HEK293 (cell line): ENCODE data around the gene NTN3.

Experiments
- GLIS2 ChIP-seq: fragments of 450-650 bp; formaldehyde crosslinking; IDR thresholded peaks from 2 replicates; pipeline ENCODE4 v1.5.1; 2016; ENCODE audit warnings: missing biosample characterization, missing genetic modification characterization
- SCRT2 ChIP-seq: fragments of 450-650 bp; formaldehyde crosslinking; IDR thresholded peaks from 2 replicates; pipeline ENCODE4 v1.5.1; 2016; ENCODE audit warnings: missing biosample characterization, missing genetic modification characterization
- SP2 ChIP-seq: fragments of 450-650 bp; formaldehyde crosslinking; IDR thresholded peaks from 2 replicates; pipeline ENCODE4 v1.5.1; 2016; ENCODE audit warnings: missing biosample characterization, missing genetic modification characterization
- WT1 ChIP-seq: fragments of 450-650 bp; formaldehyde crosslinking; IDR thresholded peaks from 2 replicates; pipeline ENCODE4 v1.5.1; 2016; ENCODE audit warnings: missing biosample characterization, missing genetic modification characterization
- ZBTB21 ChIP-seq: fragments of 450-650 bp; formaldehyde crosslinking; IDR thresholded peaks from 2 replicates; pipeline ENCODE4 v1.5.1; 2017; ENCODE audit warnings: missing biosample characterization, missing genetic modification characterization
- ZBTB8A ChIP-seq: fragments of 450-650 bp; formaldehyde crosslinking; IDR thresholded peaks from 2 replicates; pipeline ENCODE4 v1.5.1; 2016; ENCODE audit warnings: missing biosample characterization, missing genetic modification characterization
- ZFP41 ChIP-seq: fragments of 450-650 bp; formaldehyde crosslinking; IDR thresholded peaks from 2 replicates; pipeline ENCODE4 v1.5.1; 2016; ENCODE audit warnings: missing biosample characterization, missing genetic modification characterization, borderline replicate concordance
- ZNF138 ChIP-seq: fragments of 450-650 bp; formaldehyde crosslinking; IDR thresholded peaks from 2 replicates; pipeline ENCODE4 v1.5.1; 2016; ENCODE audit warnings: missing biosample characterization, missing genetic modification characterization, borderline replicate concordance
- ZNF211 ChIP-seq: fragments of 450-650 bp; formaldehyde crosslinking; IDR thresholded peaks from 2 replicates; pipeline ENCODE4 v1.5.1; 2016; ENCODE audit warnings: low read depth, missing biosample characterization, missing genetic modification characterization
- ZNF335 ChIP-seq: fragments of 450-650 bp; formaldehyde crosslinking; conservative IDR thresholded peaks from 2 replicates; pipeline ENCODE4 v1.5.1; 2016; ENCODE audit warnings: missing biosample characterization, missing genetic modification characterization
- ZNF514 ChIP-seq: fragments of 450-650 bp; formaldehyde crosslinking; IDR thresholded peaks from 2 replicates; pipeline ENCODE4 v1.5.1; 2016; ENCODE audit warnings: missing biosample characterization, missing genetic modification characterization
- ZNF664 ChIP-seq: fragments of 450-650 bp; formaldehyde crosslinking; IDR thresholded peaks from 2 replicates; pipeline ENCODE4 v1.5.1; 2016; ENCODE audit warnings: missing biosample characterization, missing genetic modification characterization
- ZNF701 ChIP-seq: fragments of 450-650 bp; formaldehyde crosslinking; IDR thresholded peaks from 2 replicates; pipeline ENCODE4 v1.5.1; 2016; ENCODE audit warnings: missing biosample characterization, missing genetic modification characterization
- TF ChIP-seq, protein P1 (sequence below): fragments of 450-650 bp; formaldehyde crosslinking; IDR thresholded peaks from 2 replicates; pipeline ENCODE4 v1.5.1; 2017; ENCODE audit warnings: missing biosample characterization, missing genetic modification characterization
- TF ChIP-seq, protein P2 (sequence below): fragments of 450-650 bp; formaldehyde crosslinking; optimal IDR thresholded peaks from 2 replicates; pipeline ENCODE3; 2016; ENCODE audit warnings: missing biosample characterization, mild to moderate bottlenecking, missing genetic modification characterization
- TF ChIP-seq, protein P3 (sequence below): fragments of 450-650 bp; formaldehyde crosslinking; IDR thresholded peaks from 2 replicates; pipeline ENCODE4 v1.5.1; 2016; ENCODE audit warnings: missing biosample characterization, missing genetic modification characterization
- TF ChIP-seq, protein P4 (sequence below): fragments of 450-650 bp; formaldehyde crosslinking; IDR thresholded peaks from 2 replicates; pipeline ENCODE4 v1.5.1; 2016; ENCODE audit warnings: missing biosample characterization, missing genetic modification characterization
- TF ChIP-seq, protein P5 (sequence below): fragments of 450-650 bp; formaldehyde crosslinking; IDR thresholded peaks from 2 replicates; pipeline ENCODE4 v1.5.1; 2016; ENCODE audit warnings: missing biosample characterization, missing genetic modification characterization, borderline replicate concordance

Gene NTN3

DNA sequence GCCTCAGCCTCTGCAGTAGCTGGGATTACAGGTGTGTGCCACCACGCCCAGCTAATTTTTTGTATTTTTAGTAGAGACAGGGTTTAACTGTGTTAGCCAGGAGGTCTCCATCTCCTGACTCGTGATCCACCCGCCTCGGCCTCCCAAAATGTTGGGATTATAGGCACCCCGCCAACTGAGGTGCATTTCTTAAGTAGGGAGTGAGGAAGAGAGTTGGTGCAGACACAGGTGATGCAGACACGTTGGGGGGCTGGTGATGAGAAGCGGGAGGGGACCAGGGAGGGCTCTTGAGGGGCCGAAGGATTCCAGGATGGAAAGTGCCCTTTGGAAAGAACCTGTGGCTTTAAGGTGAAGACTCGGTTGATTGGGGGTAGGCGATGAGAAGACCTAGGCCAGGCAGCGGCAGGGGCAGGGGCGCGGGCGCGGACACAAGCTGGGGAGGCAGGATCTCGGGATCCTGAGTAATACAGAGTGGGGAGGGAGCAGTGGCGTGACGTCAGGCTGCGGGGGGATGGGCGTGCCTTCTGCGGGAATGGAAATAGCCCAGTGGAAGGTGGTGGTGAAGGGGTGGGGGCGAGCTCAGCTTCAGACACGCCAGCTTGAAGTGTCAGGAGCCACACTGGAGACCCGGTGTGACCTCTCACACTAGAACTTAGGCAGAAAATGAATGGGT lies 40.2 kb downstream of the NTN3 start (continued):
- TF ChIP-seq, protein P1, sequence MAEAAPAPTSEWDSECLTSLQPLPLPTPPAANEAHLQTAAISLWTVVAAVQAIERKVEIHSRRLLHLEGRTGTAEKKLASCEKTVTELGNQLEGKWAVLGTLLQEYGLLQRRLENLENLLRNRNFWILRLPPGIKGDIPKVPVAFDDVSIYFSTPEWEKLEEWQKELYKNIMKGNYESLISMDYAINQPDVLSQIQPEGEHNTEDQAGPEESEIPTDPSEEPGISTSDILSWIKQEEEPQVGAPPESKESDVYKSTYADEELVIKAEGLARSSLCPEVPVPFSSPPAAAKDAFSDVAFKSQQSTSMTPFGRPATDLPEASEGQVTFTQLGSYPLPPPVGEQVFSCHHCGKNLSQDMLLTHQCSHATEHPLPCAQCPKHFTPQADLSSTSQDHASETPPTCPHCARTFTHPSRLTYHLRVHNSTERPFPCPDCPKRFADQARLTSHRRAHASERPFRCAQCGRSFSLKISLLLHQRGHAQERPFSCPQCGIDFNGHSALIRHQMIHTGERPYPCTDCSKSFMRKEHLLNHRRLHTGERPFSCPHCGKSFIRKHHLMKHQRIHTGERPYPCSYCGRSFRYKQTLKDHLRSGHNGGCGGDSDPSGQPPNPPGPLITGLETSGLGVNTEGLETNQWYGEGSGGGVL (tag by site-specific recombination), result peak; percentile 49; the same call in 1 of the 2 replicates
- no peak for TF ChIP-seq ZFP41 (tag by site-specific recombination)
- peak; percentile 40; the same call in 1 of the 2 replicates for TF ChIP-seq GLIS2 (tag by site-specific recombination)
- no peak for TF ChIP-seq ZNF138
- no peak for TF ChIP-seq ZNF664 (tag by site-specific recombination)
- peak; percentile 51 for TF ChIP-seq SP2
- TF ChIP-seq, protein P2, sequence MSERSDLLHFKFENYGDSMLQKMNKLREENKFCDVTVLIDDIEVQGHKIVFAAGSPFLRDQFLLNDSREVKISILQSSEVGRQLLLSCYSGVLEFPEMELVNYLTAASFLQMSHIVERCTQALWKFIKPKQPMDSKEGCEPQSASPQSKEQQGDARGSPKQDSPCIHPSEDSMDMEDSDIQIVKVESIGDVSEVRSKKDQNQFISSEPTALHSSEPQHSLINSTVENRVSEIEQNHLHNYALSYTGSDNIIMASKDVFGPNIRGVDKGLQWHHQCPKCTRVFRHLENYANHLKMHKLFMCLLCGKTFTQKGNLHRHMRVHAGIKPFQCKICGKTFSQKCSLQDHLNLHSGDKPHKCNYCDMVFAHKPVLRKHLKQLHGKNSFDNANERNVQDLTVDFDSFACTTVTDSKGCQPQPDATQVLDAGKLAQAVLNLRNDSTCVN (tag by site-specific recombination), result peak; percentile 25
- TF ChIP-seq, protein P3, sequence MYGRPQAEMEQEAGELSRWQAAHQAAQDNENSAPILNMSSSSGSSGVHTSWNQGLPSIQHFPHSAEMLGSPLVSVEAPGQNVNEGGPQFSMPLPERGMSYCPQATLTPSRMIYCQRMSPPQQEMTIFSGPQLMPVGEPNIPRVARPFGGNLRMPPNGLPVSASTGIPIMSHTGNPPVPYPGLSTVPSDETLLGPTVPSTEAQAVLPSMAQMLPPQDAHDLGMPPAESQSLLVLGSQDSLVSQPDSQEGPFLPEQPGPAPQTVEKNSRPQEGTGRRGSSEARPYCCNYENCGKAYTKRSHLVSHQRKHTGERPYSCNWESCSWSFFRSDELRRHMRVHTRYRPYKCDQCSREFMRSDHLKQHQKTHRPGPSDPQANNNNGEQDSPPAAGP (tag by site-specific recombination), result peak; percentile 49; the same call in 1 of the 2 replicates
- TF ChIP-seq ZNF701, result no peak
- no peak for TF ChIP-seq ZNF514 (tag by site-specific recombination)
- TF ChIP-seq SCRT2 (tag by site-specific recombination), result peak; percentile 15; the same call in 1 of the 2 replicates
- peak; percentile 75 for TF ChIP-seq ZBTB21 (tag by site-specific recombination)
- TF ChIP-seq ZBTB8A (tag by site-specific recombination), result 0 out of 2 replicates have a peak, but pooled peaks have one; percentile 34
- TF ChIP-seq ZNF335 (tag by site-specific recombination), result 0 out of 2 replicates have a peak, but pooled peaks have one; percentile 26
- peak; percentile 66 for TF ChIP-seq WT1 (tag by site-specific recombination)
- TF ChIP-seq, protein P4, sequence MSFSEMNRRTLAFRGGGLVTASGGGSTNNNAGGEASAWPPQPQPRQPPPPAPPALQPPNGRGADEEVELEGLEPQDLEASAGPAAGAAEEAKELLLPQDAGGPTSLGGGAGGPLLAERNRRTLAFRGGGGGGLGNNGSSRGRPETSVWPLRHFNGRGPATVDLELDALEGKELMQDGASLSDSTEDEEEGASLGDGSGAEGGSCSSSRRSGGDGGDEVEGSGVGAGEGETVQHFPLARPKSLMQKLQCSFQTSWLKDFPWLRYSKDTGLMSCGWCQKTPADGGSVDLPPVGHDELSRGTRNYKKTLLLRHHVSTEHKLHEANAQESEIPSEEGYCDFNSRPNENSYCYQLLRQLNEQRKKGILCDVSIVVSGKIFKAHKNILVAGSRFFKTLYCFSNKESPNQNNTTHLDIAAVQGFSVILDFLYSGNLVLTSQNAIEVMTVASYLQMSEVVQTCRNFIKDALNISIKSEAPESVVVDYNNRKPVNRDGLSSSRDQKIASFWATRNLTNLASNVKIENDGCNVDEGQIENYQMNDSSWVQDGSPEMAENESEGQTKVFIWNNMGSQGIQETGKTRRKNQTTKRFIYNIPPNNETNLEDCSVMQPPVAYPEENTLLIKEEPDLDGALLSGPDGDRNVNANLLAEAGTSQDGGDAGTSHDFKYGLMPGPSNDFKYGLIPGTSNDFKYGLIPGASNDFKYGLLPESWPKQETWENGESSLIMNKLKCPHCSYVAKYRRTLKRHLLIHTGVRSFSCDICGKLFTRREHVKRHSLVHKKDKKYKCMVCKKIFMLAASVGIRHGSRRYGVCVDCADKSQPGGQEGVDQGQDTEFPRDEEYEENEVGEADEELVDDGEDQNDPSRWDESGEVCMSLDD (tag by site-specific recombination), result no peak
- TF ChIP-seq, protein P5, sequence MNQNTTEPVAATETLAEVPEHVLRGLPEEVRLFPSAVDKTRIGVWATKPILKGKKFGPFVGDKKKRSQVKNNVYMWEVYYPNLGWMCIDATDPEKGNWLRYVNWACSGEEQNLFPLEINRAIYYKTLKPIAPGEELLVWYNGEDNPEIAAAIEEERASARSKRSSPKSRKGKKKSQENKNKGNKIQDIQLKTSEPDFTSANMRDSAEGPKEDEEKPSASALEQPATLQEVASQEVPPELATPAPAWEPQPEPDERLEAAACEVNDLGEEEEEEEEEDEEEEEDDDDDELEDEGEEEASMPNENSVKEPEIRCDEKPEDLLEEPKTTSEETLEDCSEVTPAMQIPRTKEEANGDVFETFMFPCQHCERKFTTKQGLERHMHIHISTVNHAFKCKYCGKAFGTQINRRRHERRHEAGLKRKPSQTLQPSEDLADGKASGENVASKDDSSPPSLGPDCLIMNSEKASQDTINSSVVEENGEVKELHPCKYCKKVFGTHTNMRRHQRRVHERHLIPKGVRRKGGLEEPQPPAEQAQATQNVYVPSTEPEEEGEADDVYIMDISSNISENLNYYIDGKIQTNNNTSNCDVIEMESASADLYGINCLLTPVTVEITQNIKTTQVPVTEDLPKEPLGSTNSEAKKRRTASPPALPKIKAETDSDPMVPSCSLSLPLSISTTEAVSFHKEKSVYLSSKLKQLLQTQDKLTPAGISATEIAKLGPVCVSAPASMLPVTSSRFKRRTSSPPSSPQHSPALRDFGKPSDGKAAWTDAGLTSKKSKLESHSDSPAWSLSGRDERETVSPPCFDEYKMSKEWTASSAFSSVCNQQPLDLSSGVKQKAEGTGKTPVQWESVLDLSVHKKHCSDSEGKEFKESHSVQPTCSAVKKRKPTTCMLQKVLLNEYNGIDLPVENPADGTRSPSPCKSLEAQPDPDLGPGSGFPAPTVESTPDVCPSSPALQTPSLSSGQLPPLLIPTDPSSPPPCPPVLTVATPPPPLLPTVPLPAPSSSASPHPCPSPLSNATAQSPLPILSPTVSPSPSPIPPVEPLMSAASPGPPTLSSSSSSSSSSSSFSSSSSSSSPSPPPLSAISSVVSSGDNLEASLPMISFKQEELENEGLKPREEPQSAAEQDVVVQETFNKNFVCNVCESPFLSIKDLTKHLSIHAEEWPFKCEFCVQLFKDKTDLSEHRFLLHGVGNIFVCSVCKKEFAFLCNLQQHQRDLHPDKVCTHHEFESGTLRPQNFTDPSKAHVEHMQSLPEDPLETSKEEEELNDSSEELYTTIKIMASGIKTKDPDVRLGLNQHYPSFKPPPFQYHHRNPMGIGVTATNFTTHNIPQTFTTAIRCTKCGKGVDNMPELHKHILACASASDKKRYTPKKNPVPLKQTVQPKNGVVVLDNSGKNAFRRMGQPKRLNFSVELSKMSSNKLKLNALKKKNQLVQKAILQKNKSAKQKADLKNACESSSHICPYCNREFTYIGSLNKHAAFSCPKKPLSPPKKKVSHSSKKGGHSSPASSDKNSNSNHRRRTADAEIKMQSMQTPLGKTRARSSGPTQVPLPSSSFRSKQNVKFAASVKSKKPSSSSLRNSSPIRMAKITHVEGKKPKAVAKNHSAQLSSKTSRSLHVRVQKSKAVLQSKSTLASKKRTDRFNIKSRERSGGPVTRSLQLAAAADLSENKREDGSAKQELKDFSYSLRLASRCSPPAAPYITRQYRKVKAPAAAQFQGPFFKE, result no peak
- no peak for TF ChIP-seq ZNF211 (tag by site-specific recombination)
